ENCODE data around the gene CPNE2. TPM values are rescaled to one million over a fixed set of nuclear protein-coding genes. Genes with fewer than 3 reads are reported as not detected.

The CPNE2 gene
- total and polyA plus RNA-seq, 9 donors, result 12.3 to 32.3 (median 18.1) TPM

- DNase-seq, result no peak
- Histone ChIP-seq H3K27ac (no peak overlapping the region), H3K27me3 (no peaks in the 10 kb centered on the region), H3K4me3 (no peak overlapping the region), H3K9me3 (no peaks in the 10 kb centered on the region), H3K36me3 (no peaks in the 10 kb centered on the region), H3K4me1 (ENCODE audit: insufficient read depth) (peaks cover 7% of the 10 kb centered on the region)
- WGBS, 3 donors, result 93 to 97% (median 93%) methylated on average over 2 of the region's 2 CpGs
- TF ChIP-seq POLR2A (IDR thresholded peaks at IDR 0.05) (no peak), CTCF (IDR thresholded peaks at IDR 0.05) (no peak), EP300 (IDR thresholded peaks at IDR 0.05) (no peak)
- intact Hi-C loops (cut with DNase I), result loop anchor here in 1 of 4 donors (5.0 kb wide), 1 partner anchor 52 kb away; no protein-coding TSS in a partner anchor
Measured at GRCh38 chr16:57190136-57190535, 97.8 kb downstream of the CPNE2 start.

GRCh38 chr16:57191056-57191571 lies 98.7 kb downstream of the CPNE2 start:
- H3K9me3 ChIP-seq, result no peaks in the 10 kb centered on the region
- no peak overlapping the region for H3K27ac ChIP-seq
- H3K36me3 ChIP-seq, result no peaks in the 10 kb centered on the region
- intact Hi-C loops (cut with DNase I), result loop anchor here in 1 of 4 donors (5.0 kb wide), 1 partner anchor 51 kb away; no protein-coding TSS in a partner anchor
- no peak for TF ChIP-seq CTCF (IDR thresholded peaks at IDR 0.05)
- TF ChIP-seq EP300 (IDR thresholded peaks at IDR 0.05), result no peak
- TF ChIP-seq POLR2A (IDR thresholded peaks at IDR 0.05), result no peak
- no peak for DNase-seq
- no peak overlapping the region for H3K4me3 ChIP-seq
- WGBS, 3 donors, result 48 to 58% (median 49%) methylated on average over 3 of the region's 3 CpGs
- no peaks in the 10 kb centered on the region for H3K27me3 ChIP-seq
- peaks cover 9% of the 10 kb centered on the region for H3K4me1 ChIP-seq (ENCODE audit: insufficient read depth)

- H3K9me3 ChIP-seq, result no peaks in the 10 kb centered on the region
- TF ChIP-seq CTCF (IDR thresholded peaks at IDR 0.05) (no peak), POLR2A (IDR thresholded peaks at IDR 0.05) (no peak), EP300 (IDR thresholded peaks at IDR 0.05) (no peak)
Measured at GRCh38 chr16:57192146-57192545, 99.8 kb downstream of the CPNE2 start.

GRCh38 chr16:57192720-57193486 lies 100.5 kb downstream of the CPNE2 start:
- H3K4me3 ChIP-seq, result no peak overlapping the region
- TF ChIP-seq POLR2A (IDR thresholded peaks at IDR 0.05) (no peak), CTCF (IDR thresholded peaks at IDR 0.05) (no peak), EP300 (IDR thresholded peaks at IDR 0.05) (no peak)
- intact Hi-C loops (cut with DNase I), result loop anchor here in 1 of 4 donors (5.0 kb wide), 1 partner anchor 49 kb away; no protein-coding TSS in a partner anchor
- DNase-seq, result no peak
- WGBS, 3 donors, result 71 to 75% (median 72%) methylated on average over 7 of the region's 7 CpGs
- H3K27ac ChIP-seq, result no peak overlapping the region
- no peaks in the 10 kb centered on the region for H3K27me3 ChIP-seq
- no peaks in the 10 kb centered on the region for H3K36me3 ChIP-seq
- peaks cover 6% of the 10 kb centered on the region for H3K4me1 ChIP-seq (ENCODE audit: insufficient read depth)
- H3K9me3 ChIP-seq, result no peaks in the 10 kb centered on the region

More at GRCh38 chr16:57192146-57192545, 99.8 kb downstream of the CPNE2 start:
- intact Hi-C loops (cut with DNase I), result loop anchor here in 1 of 4 donors (5.0 kb wide), 1 partner anchor 50 kb away; no protein-coding TSS in a partner anchor
- peaks cover 9% of the 10 kb centered on the region for H3K4me1 ChIP-seq (ENCODE audit: insufficient read depth)
- H3K27me3 ChIP-seq, result no peaks in the 10 kb centered on the region
- no peak overlapping the region for H3K27ac ChIP-seq
- no peak overlapping the region for H3K4me3 ChIP-seq
- no peaks in the 10 kb centered on the region for H3K36me3 ChIP-seq
- 80 to 84% (median 81%) methylated on average over 3 of the region's 3 CpGs for WGBS, 3 donors
- DNase-seq, result no peak

All from ovary (tissue), 9 donors.